OCI-LY3 (cell line): ENCODE measurements around the gene TNS3.

Source experiments
- H2AFZ ChIP-seq: fragments of 200-600, 300-600 bp; shearing (Covaris generic); 2 replicates; pipeline ENCODE4 v1.6.0; 2014; ENCODE audit warnings: antibody characterized with exemption, low read depth, low read length
- H3K27ac ChIP-seq: fragments of 200-600, 300-600 bp; sonication (generic); 2 replicates; pipeline ENCODE4 v1.5.1; 2014; ENCODE audit warnings: mild to moderate bottlenecking, low read length, moderate library complexity, mixed read lengths
- H3K27me3 ChIP-seq: fragments of 200-600, 300-600 bp; sonication (generic); 2 replicates; pipeline ENCODE4 v1.6.1; 2014; ENCODE audit warnings: low read depth, low read length, mixed read lengths
- H3K36me3 ChIP-seq: fragments of 200-600, 300-600 bp; sonication (generic); replicated peaks from 2 replicates; pipeline ENCODE3; 2014; ENCODE audit warnings: low read depth, low read length, mixed read lengths
- H3K4me1 ChIP-seq: fragments of 300-600, 200-600 bp; sonication (generic); 2 replicates; pipeline ENCODE4 v1.6.1; 2014; ENCODE audit warnings: low read length, mixed read lengths
- H3K4me2 ChIP-seq: fragments of 200-600, 300-600 bp; sonication (generic); 2 replicates; pipeline ENCODE4 v1.6.1; 2014; ENCODE audit warnings: low read length, mixed read lengths
- H3K4me3 ChIP-seq: fragments of 300-600, 200-600 bp; sonication (generic); 2 replicates; pipeline ENCODE4 v1.5.1; 2014; ENCODE audit warnings: antibody characterized with exemption, mild to moderate bottlenecking, low read length, moderate library complexity
- H3K79me2 ChIP-seq: fragments of 300-600, 200-600 bp; shearing (Covaris generic); 2 replicates; pipeline ENCODE4 v1.6.1; 2014; ENCODE audit warnings: mild to moderate bottlenecking, low read length, mixed read lengths
- H3K9ac ChIP-seq: fragments of 300-600, 200-600 bp; shearing (Covaris generic); 2 replicates; pipeline ENCODE4 v1.6.0; 2014; ENCODE audit warnings: mild to moderate bottlenecking, low read length, moderate library complexity
- H3K9me3 ChIP-seq: fragments of 200-600, 300-600 bp; shearing (Covaris generic); 2 replicates; pipeline ENCODE4 v1.6.1; 2014; ENCODE audit warnings: low read length, mixed read lengths; ENCODE audit not compliant: insufficient read depth
- H4K20me1 ChIP-seq: fragments of 200-600, 300-600 bp; sonication (generic); 2 replicates; pipeline ENCODE4 v1.6.1; 2016; ENCODE audit warnings: low read length, mixed read lengths; ENCODE audit not compliant: insufficient read depth
- CTCF ChIP-seq: fragments of 200-600, 300-600 bp; sonication (generic); IDR thresholded peaks from 2 replicates; pipeline ENCODE4 v1.5.1; 2014; ENCODE audit warnings: antibody characterized with exemption, low read length, low read depth
- EZH2phosphoT487 ChIP-seq: fragments of 200-600 bp; shearing (Covaris generic); IDR thresholded peaks from 2 replicates; pipeline ENCODE4 v1.6.1; 2018; ENCODE audit warnings: antibody characterized with exemption, mixed run types, low read depth

Gene TNS3

DNA sequence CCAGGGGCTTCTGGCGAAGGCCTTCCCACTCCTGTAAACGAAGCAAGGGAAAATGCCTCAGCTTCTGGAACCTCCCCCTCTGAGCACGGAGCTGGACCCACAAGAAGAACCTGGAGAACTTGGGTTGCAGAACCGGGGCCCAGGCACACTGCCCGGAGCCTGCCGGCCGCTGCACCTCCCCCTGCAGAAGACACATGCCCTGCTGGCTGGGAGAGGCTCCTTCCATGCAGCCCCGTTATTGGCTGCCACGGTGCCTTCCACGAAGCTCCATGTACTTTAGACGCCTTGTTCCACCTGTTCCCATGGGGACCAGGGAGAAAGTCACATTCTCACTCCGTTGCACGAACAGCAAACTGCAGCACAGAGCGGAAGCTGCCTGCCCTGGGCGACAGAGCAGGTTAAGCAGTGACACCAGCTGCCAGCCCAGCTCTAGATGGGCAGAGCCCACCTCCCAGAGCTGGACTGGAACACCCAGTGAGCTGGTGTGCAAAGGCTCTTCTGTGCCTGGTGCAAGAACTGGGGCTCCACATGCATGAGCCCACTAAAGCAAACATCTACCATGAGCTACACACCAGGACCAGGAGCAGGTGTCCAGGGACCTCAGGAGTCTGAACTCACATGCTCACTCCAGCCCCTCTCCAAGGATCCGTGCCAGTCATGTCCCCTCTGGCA, 70.1 kb downstream of the TNS3 start:
- Histone ChIP-seq H3K79me2 (no peaks in the 10 kb centered on the region), H3K4me3 (no peak overlapping the region), H3K27ac (no peak overlapping the region), H3K4me1 (no peaks in the 10 kb centered on the region), H3K4me2 (no peak overlapping the region), H4K20me1 (no peaks in the 10 kb centered on the region), H2AFZ (no peak overlapping the region), H3K9ac (no peak overlapping the region), H3K27me3 (no peaks in the 10 kb centered on the region), H3K9me3 (no peaks in the 10 kb centered on the region), H3K36me3 (no peaks in the 10 kb centered on the region)
- TF ChIP-seq EZH2phosphoT487 (no peak), CTCF (no peak)

DNA sequence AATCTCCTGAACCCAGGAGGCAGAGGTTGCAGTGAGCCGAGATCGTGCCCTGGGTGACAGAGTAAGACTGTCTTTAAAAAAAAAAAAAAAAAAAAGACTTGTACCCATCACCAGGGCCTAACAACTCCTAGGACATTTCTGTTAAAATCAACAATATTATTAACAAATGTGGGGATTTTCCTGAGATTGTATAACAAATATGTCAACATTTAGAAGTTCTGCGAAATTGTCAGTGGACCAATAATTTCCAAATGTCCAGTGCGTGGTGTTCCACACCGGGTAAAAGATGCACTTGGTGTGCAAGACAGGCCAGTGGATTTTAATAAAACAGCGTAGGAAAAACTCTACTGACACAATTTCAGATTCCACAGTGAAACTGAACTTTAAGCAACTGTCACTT, 71.1 kb downstream of the TNS3 start:
- H3K4me2 ChIP-seq, result no peak overlapping the region
- H3K27me3 ChIP-seq, result no peaks in the 10 kb centered on the region
- no peaks in the 10 kb centered on the region for H4K20me1 ChIP-seq
- no peaks in the 10 kb centered on the region for H3K9me3 ChIP-seq
- no peak overlapping the region for H3K4me3 ChIP-seq
- H2AFZ ChIP-seq, result no peak overlapping the region
- no peak overlapping the region for H3K27ac ChIP-seq
- no peaks in the 10 kb centered on the region for H3K79me2 ChIP-seq
- no peaks in the 10 kb centered on the region for H3K36me3 ChIP-seq
- TF ChIP-seq EZH2phosphoT487 (no peak), CTCF (no peak)
- no peaks in the 10 kb centered on the region for H3K4me1 ChIP-seq
- H3K9ac ChIP-seq, result no peak overlapping the region

GRCh38 chr7:47510192-47510591, 71.7 kb downstream of the TNS3 start:
- Histone ChIP-seq H3K36me3 (no peaks in the 10 kb centered on the region), H3K4me3 (no peak overlapping the region), H3K4me2 (no peak overlapping the region), H4K20me1 (no peaks in the 10 kb centered on the region), H3K79me2 (no peaks in the 10 kb centered on the region), H3K9me3 (no peaks in the 10 kb centered on the region), H3K9ac (no peak overlapping the region), H3K27me3 (no peaks in the 10 kb centered on the region), H3K4me1 (no peaks in the 10 kb centered on the region), H3K27ac (no peak overlapping the region), H2AFZ (no peak overlapping the region)
- no peak for TF ChIP-seq CTCF

DNA sequence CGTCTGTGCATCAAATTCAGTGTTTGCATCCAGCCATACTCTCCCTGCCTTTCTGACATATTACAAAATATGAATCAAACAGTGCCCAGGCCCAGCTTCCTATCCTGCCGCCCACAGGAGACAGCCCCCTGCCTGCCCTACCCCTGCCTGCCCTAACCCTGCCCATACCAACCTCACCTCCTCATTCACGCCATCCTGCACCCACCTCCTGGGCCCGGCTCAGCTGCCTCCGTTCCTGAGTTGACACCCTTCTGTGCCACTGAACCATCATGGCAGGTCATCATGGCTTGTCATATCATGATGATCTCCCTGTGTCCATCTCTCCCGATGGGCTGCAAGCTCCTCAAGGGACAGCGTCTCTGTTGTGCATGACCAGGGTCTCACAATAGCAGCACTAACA, 72.3 kb downstream of the TNS3 start:
- Histone ChIP-seq H3K4me2 (no peak overlapping the region), H4K20me1 (no peaks in the 10 kb centered on the region), H3K27ac (no peak overlapping the region), H3K9ac (no peak overlapping the region), H3K79me2 (no peaks in the 10 kb centered on the region), H3K36me3 (no peaks in the 10 kb centered on the region), H3K27me3 (no peaks in the 10 kb centered on the region), H3K9me3 (no peaks in the 10 kb centered on the region), H3K4me3 (no peak overlapping the region), H3K4me1 (no peaks in the 10 kb centered on the region), H2AFZ (no peak overlapping the region)
- TF ChIP-seq CTCF, result no peak
- TF ChIP-seq EZH2phosphoT487, result no peak
